Measurements from ENCODE around the gene PKHD1.

- TF ChIP-seq POLR2A (IDR thresholded peaks at IDR 0.05) = no peak
- TF ChIP-seq CTCF (IDR thresholded peaks at IDR 0.05) = no peak
Measured at GRCh38 chr6:51827580-51827979, 259.8 kb downstream of the PKHD1 start.
